GM19193 (cell line): ENCODE data around the gene CDKAL1.

Experiments
- POLR2A ChIP-seq: IDR thresholded peaks from 4 replicates; pipeline ENCODE4 v1.6.1; 2011; ENCODE audit not compliant: insufficient read depth, insufficient read length; ENCODE audit errors: extremely low read depth

Gene CDKAL1

DNA sequence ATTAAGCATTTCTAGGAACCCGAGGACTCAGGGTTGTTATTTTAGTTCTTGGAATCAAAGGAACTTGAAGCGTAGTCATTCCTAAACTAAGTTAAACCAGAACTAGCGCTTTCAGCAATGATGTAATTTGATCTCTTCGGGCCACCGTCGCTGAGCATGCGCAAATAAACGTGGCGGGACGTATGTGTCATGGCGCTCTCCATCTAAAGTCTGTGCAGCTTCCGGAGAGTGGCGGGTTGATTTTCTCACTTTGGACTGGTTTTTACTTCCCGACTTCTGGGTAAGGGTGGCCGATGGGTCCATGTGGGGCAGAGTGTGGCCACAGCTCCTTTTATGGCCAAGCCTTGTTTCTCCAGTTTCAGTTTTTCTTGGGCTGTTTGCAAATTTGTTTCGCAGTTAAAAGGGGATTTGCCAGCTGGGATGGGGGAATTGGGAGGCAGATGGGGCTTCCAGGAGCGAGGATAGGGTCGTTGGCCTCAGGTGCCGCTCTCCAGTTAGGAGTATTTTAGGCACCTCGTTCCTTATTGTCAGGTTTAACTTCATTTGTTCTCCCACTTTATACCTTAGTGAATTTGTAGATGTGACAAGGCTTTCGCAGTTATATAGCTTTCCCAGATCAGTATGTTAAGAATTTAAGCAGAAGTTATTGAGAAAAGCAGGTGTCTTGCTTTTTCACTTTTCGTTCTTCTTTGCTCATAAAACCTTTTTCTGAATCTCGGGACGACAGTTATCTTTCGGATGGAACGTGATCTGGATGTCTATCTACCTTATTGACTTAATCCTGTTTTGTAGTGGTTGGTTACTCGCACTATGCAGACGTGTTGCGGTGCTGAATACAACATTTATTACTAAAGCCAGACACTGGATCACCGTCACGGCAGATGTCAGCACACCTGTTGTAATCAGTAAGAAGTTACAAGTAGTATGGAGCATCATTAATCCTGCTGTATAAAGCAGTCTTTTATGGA is at the start of gene CDKAL1:
TSS of gene CDKAL1 (plus strand) at position 163 of the 968 bp plus-strand sequence. CDS start 11,894 bp downstream, outside the sequence.
- peak; percentile 80 for TF ChIP-seq POLR2A

- TF ChIP-seq POLR2A: no peak
Observed at GRCh38 chr6:20486641-20487040, 47.6 kb upstream of the CDKAL1 start.

GRCh38 chr6:20487669-20488375 is 46.4 kb upstream of the CDKAL1 start:
- TF ChIP-seq POLR2A: no peak

GRCh38 chr6:20490591-20490990 is 43.7 kb upstream of the CDKAL1 start:
- no peak for TF ChIP-seq POLR2A

- TF ChIP-seq POLR2A: no peak
Observed at GRCh38 chr6:20492099-20492498, 42.2 kb upstream of the CDKAL1 start.

- no peak for TF ChIP-seq POLR2A
Observed at GRCh38 chr6:20497216-20498040, 36.8 kb upstream of the CDKAL1 start.

DNA sequence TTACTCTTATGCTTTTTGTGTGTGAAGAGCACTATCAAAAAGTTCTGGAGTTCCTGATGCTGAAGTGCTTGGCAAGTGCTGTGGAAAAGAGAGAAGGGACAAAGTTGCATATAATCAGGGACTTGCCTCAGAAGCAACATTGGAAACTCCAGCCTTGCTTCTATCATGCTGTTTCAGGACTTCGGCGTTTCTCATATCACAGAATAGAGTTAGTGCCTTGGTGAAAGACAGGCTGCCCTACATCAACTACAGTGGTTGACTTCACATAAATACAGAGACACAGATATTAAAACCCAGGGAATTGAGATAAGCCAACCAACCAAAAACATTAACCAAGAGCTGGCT is 36.2 kb upstream of the CDKAL1 start:
- TF ChIP-seq POLR2A: no peak

- TF ChIP-seq POLR2A: no peak
Observed at GRCh38 chr6:20509212-20509611, 25.0 kb upstream of the CDKAL1 start.

GRCh38 chr6:20511852-20512251 is 22.4 kb upstream of the CDKAL1 start:
- no peak for TF ChIP-seq POLR2A

GRCh38 chr6:20532881-20533280 is 1.4 kb upstream of the CDKAL1 start:
- TF ChIP-seq POLR2A: no peak

GRCh38 chr6:20533746-20534294 is 437 bp upstream of the CDKAL1 start:
- TF ChIP-seq POLR2A: no peak

- no peak for TF ChIP-seq POLR2A
Observed at GRCh38 chr6:20538131-20538662, 3.9 kb downstream of the CDKAL1 start.

- no peak for TF ChIP-seq POLR2A
Observed at GRCh38 chr6:20538907-20539306, 4.7 kb downstream of the CDKAL1 start.

DNA sequence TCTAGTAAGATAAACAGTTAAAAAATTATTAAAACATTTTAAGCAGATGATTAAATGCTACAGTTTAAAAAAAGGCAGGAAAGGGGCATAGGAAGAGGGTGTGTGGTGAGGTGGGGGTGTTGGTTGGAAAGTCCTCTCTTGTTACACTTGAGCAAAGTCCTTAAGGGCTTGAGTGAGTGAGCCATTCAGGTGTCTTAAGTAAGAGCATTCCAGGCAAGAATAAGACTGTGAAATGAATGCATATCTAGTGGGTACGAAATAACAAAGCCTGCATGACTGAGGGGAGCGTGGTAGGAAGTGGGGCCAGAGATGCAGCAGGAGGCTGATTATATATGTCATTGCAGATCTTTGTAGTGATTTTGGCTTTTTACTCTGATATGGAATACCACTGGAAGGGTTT is 5.1 kb downstream of the CDKAL1 start:
- TF ChIP-seq POLR2A: no peak
